HFFc6 (cell line): Measurements from ENCODE around the gene HNMT. TPM values are rescaled to one million over a fixed set of nuclear protein-coding genes. Genes with fewer than 3 reads are reported as not detected.

Source experiments
- DNase-seq: peaks from one replicate; pipeline ENCODE4 v3.0.0-alpha.2; 2018
- H3K27ac Mint-ChIP-seq: 2 replicates; pipeline ENCODE4 v1.8.0; 2020; ENCODE audit warnings: mild to moderate bottlenecking, mixed read lengths
- H3K27me3 Mint-ChIP-seq: 2 replicates; pipeline ENCODE4 v1.8.0; 2021; ENCODE audit warnings: mild to moderate bottlenecking, moderate library complexity, mixed read lengths; ENCODE audit not compliant: insufficient read depth
- H3K36me3 Mint-ChIP-seq: 2 replicates; pipeline ENCODE4 v1.8.0; 2021; ENCODE audit warnings: low read depth, mixed read lengths
- H3K4me1 Mint-ChIP-seq: 2 replicates; pipeline ENCODE4 v1.8.0; 2020; ENCODE audit warnings: low read depth, mixed read lengths
- H3K4me3 Mint-ChIP-seq: 2 replicates; pipeline ENCODE4 v1.8.0; 2020; ENCODE audit warnings: mild to moderate bottlenecking, moderate library complexity, mixed read lengths
- H3K9me3 Mint-ChIP-seq: 2 replicates; pipeline ENCODE4 v1.8.0; 2020; ENCODE audit warnings: mild to moderate bottlenecking, mixed read lengths
- total RNA-seq, 6 experiments: library from RNA; stranded (reverse); fragmentation: NEBNext Ultra II Directional; extraction: Animal tissue kit (Norgen Biotek cat#: 25700); gene quantifications; 2 replicates in 1 of 6; 3 replicates in 5 of 6; pipeline ENCODE4 v1.2.3, GENCODE V29; 2021
- TF ChIP-seq, protein P1 (sequence below): fragments of 200-600 bp; sonication (generic); IDR thresholded peaks from 2 replicates; pipeline ENCODE4 v1.5.0; 2021; ENCODE audit warnings: antibody characterized with exemption, mild to moderate bottlenecking

Gene HNMT
- total RNA-seq, 6 experiments from 2014 or later: 0.36 to 1.2 (median 0.63) TPM

DNA sequence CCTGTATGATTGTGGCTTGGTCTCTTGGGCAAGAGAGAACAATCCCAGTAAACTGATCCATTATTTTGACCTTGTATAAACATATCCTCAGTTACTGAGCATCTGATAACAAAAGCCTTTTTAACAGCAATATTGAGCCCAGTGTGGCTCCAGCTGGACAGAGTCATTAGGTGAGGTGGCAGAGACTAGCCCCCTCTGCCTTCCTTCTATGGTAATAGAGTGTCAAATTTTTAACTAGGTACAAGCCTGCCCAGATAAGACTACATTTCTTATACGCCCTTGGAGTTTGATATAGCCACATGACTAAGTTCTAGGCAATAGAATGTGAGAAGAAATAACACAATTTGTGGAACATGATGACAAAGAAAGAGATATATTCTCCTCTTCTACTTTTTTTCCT is 56.2 kb downstream of the HNMT start:
- TF ChIP-seq, protein P1, sequence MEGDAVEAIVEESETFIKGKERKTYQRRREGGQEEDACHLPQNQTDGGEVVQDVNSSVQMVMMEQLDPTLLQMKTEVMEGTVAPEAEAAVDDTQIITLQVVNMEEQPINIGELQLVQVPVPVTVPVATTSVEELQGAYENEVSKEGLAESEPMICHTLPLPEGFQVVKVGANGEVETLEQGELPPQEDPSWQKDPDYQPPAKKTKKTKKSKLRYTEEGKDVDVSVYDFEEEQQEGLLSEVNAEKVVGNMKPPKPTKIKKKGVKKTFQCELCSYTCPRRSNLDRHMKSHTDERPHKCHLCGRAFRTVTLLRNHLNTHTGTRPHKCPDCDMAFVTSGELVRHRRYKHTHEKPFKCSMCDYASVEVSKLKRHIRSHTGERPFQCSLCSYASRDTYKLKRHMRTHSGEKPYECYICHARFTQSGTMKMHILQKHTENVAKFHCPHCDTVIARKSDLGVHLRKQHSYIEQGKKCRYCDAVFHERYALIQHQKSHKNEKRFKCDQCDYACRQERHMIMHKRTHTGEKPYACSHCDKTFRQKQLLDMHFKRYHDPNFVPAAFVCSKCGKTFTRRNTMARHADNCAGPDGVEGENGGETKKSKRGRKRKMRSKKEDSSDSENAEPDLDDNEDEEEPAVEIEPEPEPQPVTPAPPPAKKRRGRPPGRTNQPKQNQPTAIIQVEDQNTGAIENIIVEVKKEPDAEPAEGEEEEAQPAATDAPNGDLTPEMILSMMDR: no peak
- no peaks in the 10 kb centered on the region for H3K4me1 Mint-ChIP-seq
- H3K36me3 Mint-ChIP-seq: no peaks in the 10 kb centered on the region
- DNase-seq: no peak
- H3K27me3 Mint-ChIP-seq: no peaks in the 10 kb centered on the region; the same call in 1 of the 2 replicates
- H3K9me3 Mint-ChIP-seq: no peaks in the 10 kb centered on the region; the same call in 1 of the 2 replicates
- no peak overlapping the region for H3K4me3 Mint-ChIP-seq
- no peak overlapping the region for H3K27ac Mint-ChIP-seq

DNA sequence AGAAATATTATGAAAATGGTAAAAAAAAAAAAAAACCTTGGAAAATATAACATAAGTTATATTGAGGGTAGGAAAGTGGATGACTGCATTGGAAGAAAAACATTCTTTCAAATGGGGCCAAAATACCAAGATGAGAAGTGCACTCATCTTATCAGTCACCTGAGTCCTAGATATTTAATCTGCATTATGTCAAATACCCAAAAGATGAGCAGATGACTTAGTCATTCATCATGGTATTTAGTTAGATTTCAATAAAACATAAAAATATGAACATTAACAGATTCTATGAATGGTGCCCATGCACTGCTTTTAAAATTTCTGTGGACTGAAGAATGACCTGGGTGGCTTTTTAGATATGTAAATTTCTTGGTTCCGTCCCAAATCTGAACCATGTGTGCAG is 56.9 kb downstream of the HNMT start:
- H3K27ac Mint-ChIP-seq: no peak overlapping the region
- H3K4me3 Mint-ChIP-seq: no peak overlapping the region
- DNase-seq: no peak
- H3K4me1 Mint-ChIP-seq: no peaks in the 10 kb centered on the region
- H3K27me3 Mint-ChIP-seq: no peaks in the 10 kb centered on the region; the same call in 1 of the 2 replicates
- TF ChIP-seq, protein P1: no peak
- no peaks in the 10 kb centered on the region for H3K36me3 Mint-ChIP-seq
- no peaks in the 10 kb centered on the region; the same call in 1 of the 2 replicates for H3K9me3 Mint-ChIP-seq

DNA sequence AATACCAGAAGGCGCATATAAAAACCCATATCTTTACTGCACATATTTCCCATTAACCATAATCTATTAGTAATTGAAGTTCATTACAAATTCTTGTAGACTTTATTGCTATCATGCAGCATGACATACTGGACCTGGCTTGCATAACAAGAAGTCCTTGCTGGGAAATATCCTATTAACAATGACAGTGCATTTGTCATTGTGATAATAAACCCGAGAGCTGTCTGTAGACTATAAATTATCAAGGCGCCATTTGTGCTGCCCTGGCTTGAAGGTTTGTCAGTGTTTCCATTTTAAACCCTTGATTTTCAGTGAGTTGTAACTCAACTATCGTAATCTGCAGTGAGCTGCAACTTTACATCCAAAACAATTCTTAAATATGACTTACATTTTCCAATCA is 59.0 kb downstream of the HNMT start:
- TF ChIP-seq, protein P1: no peak
- Mint-ChIP-seq H3K9me3 (no peaks in the 10 kb centered on the region; the same call in 1 of the 2 replicates), H3K27ac (no peak overlapping the region), H3K4me1 (no peaks in the 10 kb centered on the region), H3K4me3 (no peak overlapping the region), H3K36me3 (no peaks in the 10 kb centered on the region), H3K27me3 (no peaks in the 10 kb centered on the region; the same call in 1 of the 2 replicates)
- no peak for DNase-seq

DNA sequence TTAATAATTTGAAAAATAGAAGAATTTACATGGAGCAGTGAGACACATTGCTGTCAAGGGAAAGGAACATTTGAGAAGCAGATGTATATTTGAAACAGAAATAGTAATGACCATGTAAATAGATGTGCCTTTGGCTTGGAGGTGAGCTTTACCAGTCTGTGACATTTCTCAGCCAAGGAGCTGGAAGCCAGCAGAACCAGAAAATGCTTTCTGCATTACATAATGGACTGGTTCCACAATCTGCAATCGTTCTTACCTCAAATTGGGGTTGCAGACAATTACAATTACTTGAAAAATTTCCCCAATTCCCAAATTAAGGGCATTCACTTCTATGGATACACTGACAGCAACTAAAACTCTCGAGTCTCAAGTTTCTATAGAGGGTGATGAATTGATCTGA is 59.7 kb downstream of the HNMT start:
- Mint-ChIP-seq H3K27me3 (no peaks in the 10 kb centered on the region; the same call in 1 of the 2 replicates), H3K4me3 (no peak overlapping the region), H3K9me3 (no peaks in the 10 kb centered on the region; the same call in 1 of the 2 replicates), H3K36me3 (no peaks in the 10 kb centered on the region), H3K27ac (no peak overlapping the region), H3K4me1 (no peaks in the 10 kb centered on the region)
- no peak for DNase-seq
- TF ChIP-seq, protein P1: no peak

DNA sequence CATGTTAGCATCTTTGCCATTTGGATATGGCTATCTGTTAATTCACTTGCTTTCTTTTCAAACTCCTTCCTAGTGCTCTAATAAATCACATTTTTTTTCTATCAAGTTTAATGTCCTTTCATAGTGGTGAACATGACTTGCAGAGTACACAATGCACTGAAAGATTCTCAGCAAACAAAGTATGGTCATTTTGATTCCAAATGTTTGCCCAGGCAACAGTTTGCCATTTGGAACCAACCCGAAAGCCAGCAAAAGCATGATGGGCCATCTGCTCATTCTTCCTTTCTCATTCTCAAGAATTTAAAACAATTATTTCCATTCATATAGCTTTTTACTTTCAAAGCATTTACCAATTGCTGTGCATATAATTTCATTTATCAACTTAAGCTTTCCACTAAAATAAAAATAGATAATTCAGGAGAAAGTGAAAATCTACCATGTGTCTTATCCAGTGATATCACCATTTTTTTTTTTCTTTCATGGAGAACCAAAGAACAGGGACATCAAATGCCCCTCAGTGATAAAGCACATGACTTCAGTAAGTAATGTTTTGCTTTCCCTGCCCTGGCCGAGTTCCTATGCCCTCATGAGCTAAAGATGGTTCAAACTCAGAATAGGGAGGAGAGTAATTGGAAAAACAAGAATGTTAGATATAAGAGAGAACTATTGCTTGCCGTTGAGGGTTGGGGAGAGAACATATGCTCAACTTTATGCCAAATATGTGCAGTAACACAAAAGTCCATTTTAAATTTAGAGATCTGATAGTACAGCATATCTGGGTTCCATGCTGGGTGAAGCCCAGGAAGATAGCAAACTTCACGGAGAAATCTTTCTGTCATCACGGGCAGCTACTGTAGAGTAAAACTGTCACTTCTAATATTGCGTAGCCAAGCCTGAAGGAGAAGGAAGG is 62.1 kb downstream of the HNMT start:
- no peak for DNase-seq
- Mint-ChIP-seq H3K36me3 (no peaks in the 10 kb centered on the region), H3K27ac (no peak overlapping the region), H3K4me1 (no peaks in the 10 kb centered on the region), H3K9me3 (no peaks in the 10 kb centered on the region), H3K27me3 (no peaks in the 10 kb centered on the region; the same call in 1 of the 2 replicates), H3K4me3 (no peak overlapping the region)
- TF ChIP-seq, protein P1: no peak
